NCI-H1092 (cell line): ENCODE data around the gene CFAP97.
A peak's percentile ranks its signal among the peaks of the same experiment; 100 is the strongest.

Experiments
- DNase-seq: peaks from one replicate; lab custom pipeline; 2025; lab: John Stamatoyannopoulos, UW

The CFAP97 gene

GRCh38 chr4:185196437-185196836 lies 7.4 kb downstream of the CFAP97 start:
- no peak for DNase-seq

GRCh38 chr4:185194924-185195888 lies 8.6 kb downstream of the CFAP97 start:
- DNase-seq, result no peak

DNA sequence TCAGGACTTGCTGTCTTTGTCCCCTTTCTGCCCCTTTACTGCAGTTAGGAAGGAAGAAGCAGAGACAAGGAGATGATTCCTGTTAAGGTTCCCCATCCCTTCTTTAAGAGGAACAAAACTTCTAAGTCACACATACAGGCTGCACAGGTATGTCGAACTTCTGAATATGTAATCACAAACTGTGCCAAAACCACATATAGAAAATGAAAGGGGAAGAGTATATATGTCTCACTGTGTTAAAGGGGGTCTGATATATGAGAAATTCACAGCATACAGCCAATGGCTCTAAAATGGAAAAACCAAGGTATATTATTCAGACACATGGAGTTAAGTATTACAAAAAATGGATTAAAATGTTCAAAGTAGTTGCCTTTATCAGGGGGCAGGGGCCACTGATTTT lies 11.7 kb downstream of the CFAP97 start:
- DNase-seq, result no peak

DNA sequence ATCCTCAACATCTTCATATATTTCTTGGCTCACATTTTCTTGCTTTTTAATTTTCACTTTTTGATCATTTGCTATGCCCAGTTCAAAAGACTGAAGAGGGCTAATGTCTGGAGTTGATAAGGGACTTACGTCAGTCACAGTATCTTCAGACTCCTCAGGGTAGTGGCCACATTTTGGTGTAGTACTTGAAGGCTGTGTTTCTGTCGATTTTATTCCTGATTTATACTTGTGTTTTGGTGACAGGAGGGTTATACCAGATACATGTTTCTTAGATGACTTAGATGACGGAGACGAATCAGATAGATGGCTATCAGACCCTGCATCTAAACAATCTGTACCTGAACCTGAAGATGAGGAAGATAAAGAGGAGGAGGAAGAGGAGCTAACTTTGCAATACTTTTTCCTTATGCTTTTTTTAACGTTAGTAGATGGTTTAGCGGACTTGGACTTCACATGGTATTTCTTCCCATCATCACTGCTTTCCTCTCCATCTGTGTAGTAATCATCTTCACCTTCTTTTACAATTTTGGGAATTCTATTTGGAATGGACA lies 13.4 kb downstream of the CFAP97 start:
- DNase-seq, result no peak

DNA sequence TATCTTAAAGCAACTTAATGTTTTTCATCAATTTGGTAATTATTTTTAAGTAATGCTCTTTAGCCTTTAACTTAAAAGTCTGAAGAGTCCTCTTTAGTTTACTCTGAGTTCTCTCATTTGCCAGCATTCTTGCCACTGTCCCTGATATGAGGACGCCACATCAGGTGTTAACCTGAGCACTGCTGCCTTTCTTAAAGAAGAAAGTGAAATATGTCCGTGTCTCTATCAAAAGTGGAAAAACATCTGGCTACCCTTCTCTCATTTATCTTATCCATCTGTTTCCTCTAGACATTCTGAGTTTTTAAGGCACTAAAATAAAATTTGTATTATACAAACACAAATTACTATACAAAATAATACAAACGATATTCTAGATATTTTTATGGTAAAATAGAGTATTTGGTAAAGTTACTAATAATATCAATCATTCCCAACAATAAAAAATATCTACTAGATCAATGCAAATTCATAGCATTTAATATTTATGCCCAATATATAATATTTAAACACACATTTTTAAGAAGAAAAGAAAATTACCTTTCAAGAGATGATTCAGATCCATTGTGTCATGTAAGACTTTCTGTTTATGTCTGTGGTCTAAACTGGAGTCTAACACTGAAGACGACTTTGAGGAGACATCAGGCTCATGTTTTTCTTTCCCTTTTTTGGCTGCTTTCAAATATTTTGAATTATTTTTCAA lies 14.0 kb downstream of the CFAP97 start:
- DNase-seq, result no peak

DNA sequence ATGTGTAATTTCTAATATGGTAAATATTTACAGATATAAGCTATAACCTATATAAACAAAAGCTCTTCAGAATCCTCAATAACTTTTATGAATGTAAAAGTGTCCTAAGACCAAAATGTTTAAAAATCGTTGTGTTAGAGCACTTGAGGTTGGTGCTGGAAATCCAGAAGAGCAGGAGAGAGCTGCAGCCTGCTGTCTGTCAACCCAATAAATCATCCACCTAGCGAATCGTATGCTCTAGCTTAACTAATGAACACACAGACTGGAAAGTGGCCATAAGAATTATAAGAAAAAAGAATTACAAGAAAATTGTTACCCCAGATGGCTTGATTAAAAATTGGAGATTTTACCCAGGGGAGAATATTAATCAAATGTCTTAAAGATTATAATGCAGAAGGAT lies 17.0 kb downstream of the CFAP97 start:
- no peak for DNase-seq

- DNase-seq, result peak; percentile 86
Observed at GRCh38 chr4:185183622-185184281, 20.0 kb downstream of the CFAP97 start.

GRCh38 chr4:185182239-185182638 lies 21.6 kb downstream of the CFAP97 start:
- no peak for DNase-seq

DNA sequence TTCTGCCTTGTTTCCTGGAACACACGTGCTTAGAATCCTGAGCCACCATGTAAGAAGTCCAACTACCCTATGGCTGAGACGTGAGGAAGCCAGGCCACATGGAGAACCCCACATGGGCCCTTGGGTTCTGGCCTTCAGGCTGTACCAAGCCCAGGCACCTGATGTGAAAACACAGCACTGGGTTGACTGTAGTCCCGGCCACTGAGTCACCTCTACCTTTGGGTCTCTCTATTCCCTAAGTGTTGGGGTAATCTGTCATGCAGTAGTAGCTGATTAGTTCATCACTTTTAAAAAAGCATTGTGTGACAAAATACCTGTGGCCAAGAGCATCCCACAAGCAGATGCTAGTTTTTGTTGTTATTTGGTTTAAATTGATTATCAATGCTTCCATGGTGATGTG lies 24.3 kb downstream of the CFAP97 start:
- no peak for DNase-seq

GRCh38 chr4:185171373-185172071 lies 32.3 kb downstream of the CFAP97 start:
- DNase-seq, result no peak

- DNase-seq, result no peak
Observed at GRCh38 chr4:185167234-185167633, 36.6 kb downstream of the CFAP97 start.

- DNase-seq, result no peak
Observed at GRCh38 chr4:185165605-185166063, 38.2 kb downstream of the CFAP97 start.

- no peak for DNase-seq
Observed at GRCh38 chr4:185151296-185151695, 52.5 kb downstream of the CFAP97 start.

DNA sequence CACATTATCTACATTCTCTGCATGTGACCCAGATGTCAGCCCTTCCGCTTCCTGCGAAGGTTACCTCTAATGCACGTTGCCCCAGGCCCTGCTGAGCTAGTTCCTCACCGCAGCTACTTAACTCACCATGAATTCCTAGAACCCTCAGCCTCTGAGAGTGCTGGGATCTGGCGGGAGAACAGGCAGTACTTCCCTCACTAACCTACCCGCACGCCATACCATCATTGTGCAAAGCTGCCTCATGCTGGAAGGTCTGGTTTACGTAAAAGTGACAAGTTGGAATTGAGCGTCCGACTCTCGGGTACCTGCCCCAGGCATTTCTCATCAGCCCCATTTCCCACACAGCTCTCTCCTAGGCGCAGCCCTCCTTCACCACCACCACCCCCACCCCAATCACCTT lies 54.4 kb downstream of the CFAP97 start:
- DNase-seq, result no peak

DNA sequence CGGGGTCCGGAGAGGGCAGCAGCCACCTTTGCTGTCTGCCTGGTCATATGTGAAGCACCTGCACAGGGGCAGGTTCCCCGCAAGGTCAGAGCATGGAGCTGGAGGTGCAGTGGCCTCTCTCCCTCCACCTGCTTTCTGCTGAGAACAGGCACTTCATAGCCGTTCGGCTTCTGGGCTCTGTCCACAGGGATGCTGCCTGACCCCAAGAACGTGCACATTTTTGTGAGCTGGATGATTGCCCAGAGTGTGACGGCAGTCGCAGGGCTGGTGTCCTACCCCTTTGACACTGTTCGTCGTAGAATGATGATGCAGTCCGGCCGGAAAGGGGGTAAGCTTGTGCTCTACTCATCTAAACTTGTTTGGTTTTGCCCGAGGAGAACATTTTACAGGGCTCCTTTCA lies 58.2 kb downstream of the CFAP97 start:
- DNase-seq, result no peak

DNA sequence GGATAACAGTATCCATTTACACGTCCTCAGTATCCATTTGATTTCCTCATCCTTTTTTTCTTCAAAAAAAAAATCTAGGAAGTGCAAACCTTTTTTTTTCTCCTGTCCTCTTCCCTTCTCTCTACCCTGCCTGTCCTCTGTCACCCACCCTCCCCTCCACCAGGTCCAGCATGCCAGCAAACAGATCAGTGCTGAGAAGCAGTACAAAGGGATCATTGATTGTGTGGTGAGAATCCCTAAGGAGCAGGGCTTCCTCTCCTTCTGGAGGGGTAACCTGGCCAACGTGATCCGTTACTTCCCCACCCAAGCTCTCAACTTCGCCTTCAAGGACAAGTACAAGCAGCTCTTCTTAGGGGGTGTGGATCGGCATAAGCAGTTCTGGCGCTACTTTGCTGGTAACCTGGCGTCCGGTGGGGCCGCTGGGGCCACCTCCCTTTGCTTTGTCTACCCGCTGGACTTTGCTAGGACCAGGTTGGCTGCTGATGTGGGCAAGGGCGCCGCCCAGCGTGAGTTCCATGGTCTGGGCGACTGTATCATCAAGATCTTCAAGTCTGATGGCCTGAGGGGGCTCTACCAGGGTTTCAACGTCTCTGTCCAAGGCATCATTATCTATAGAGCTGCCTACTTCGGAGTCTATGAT lies 59.1 kb downstream of the CFAP97 start:
- DNase-seq, result no peak

- peak; percentile 30 for DNase-seq
Observed at GRCh38 chr4:185143601-185143969, 60.2 kb downstream of the CFAP97 start.

- peak; percentile 85 for DNase-seq
Observed at GRCh38 chr4:185142912-185143600, 60.7 kb downstream of the CFAP97 start, which contains the start of gene SLC25A4. SLC25A4 (plus strand) TSS chr4:185143266; CDS start chr4:185143373, 107 bp downstream.

GRCh38 chr4:185142564-185142911 lies 61.3 kb downstream of the CFAP97 start:
- peak; percentile 1 for DNase-seq

DNA sequence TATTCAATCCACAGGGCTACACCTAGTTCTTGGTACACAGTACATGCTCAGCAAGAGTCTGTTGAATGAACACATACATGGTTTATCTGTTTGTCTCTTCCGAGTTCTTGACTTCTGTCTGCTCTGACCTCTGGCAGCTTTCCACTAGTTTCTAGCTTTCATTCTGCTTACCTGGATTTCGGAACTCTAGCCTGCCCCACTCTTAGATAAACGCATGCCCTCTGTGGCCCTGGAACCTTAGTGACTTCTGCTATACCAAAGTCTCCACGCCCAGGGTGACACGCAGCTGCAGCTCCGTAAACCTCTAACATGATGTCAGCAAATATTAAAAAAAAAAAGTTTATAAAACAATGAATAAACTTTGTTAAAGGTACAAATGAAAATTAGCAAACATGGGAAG lies 62.0 kb downstream of the CFAP97 start:
- no peak for DNase-seq

DNA sequence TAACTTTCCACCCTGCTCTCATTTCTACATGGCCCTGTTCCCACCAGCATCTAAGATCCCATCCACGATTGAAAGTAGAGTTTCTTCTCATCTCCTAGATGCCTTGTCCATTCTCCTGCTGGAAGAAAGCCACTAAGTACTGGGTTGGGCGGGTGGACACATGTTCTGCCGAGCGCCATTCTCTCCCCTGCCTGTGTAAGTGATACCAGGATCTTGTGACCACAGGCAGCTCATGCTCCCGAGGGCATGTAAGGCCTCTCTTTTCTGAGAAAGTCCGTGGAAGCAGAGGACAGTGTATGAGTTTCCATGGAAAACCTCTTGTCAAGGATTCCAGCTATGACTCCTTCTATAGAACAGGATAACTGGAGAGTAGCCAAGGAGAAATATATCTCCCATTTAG lies 64.1 kb downstream of the CFAP97 start:
- no peak for DNase-seq
